Measurements from ENCODE around the gene SOX12.

SOX12 gene

DNA sequence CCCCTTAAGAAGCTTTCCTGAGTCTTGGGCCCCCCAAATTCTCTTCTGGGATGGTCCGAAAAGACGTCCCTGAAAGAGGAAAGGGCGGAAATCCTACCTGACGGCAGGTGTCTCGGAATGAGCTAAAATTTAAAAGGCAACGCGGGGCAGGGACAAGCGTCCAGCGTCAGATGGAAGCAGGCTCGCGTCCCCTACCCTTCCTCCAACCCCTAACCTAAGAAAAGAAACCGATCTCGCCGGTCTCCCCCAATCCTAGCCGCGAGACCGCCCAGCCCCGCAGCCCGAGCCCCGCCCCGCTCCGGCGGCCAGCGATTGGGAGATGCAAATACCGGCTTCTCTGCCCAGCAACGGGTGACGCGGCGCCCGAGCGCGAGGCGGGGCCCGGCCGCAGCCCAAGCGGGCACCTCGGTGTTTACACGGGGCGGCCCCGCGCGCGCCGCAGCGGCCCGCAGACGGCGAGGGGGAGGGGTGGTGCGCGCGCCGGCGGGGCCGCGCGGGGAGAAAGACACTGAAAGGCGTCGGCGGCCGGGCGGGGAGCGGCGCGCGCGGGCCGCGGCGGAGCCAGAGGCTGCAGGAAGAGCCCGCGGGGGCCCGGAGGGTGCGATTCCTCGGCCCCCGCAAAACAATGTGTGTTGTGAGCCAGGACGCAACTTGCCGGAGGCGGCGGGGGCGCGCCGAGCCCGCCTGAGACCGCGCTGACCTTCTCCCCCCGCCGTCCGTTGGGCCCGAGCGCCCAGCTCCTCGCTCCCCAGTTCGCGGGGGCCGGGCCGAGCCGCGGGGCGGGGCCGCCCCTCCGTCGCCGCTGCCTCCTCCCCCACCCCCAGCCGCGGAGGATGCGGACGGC lies at the start of gene SOX12:
SOX12 (plus strand) TSS at position 508 of the 844 bp plus-strand sequence. CDS start 373 bp downstream, outside the sequence.
- TF ChIP-seq, protein P1, sequence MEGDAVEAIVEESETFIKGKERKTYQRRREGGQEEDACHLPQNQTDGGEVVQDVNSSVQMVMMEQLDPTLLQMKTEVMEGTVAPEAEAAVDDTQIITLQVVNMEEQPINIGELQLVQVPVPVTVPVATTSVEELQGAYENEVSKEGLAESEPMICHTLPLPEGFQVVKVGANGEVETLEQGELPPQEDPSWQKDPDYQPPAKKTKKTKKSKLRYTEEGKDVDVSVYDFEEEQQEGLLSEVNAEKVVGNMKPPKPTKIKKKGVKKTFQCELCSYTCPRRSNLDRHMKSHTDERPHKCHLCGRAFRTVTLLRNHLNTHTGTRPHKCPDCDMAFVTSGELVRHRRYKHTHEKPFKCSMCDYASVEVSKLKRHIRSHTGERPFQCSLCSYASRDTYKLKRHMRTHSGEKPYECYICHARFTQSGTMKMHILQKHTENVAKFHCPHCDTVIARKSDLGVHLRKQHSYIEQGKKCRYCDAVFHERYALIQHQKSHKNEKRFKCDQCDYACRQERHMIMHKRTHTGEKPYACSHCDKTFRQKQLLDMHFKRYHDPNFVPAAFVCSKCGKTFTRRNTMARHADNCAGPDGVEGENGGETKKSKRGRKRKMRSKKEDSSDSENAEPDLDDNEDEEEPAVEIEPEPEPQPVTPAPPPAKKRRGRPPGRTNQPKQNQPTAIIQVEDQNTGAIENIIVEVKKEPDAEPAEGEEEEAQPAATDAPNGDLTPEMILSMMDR (IDR thresholded peaks at IDR 0.05; ENCODE audit: low read depth, low read length), result no peak
- no peak for DNase-seq (ENCODE audit: extremely low read depth, low read depth)

DNA sequence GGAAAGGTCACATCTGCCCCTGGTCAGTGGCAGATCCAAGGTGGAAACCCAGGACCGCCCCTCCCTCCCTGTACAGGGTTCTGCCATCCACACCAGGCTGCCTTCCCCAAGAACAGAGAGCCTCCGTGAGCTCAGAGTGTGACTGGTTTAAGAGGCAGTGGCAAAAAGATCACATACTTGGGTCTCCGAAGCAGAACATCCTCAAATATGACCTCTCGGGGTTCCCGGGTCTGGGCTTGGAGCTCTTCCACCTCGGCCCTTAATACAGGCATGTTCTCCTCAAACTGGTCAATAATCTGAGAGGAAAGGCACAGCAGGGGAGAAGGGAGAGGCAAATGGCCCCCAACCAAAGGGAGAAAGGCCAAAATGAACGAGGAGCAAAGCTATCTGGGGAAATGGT lies 49.6 kb upstream of the SOX12 start:
- no peak for DNase-seq (ENCODE audit: extremely low read depth, low read depth)
- TF ChIP-seq, protein P1 (IDR thresholded peaks at IDR 0.05; ENCODE audit: low read depth, low read length), result no peak

DNA sequence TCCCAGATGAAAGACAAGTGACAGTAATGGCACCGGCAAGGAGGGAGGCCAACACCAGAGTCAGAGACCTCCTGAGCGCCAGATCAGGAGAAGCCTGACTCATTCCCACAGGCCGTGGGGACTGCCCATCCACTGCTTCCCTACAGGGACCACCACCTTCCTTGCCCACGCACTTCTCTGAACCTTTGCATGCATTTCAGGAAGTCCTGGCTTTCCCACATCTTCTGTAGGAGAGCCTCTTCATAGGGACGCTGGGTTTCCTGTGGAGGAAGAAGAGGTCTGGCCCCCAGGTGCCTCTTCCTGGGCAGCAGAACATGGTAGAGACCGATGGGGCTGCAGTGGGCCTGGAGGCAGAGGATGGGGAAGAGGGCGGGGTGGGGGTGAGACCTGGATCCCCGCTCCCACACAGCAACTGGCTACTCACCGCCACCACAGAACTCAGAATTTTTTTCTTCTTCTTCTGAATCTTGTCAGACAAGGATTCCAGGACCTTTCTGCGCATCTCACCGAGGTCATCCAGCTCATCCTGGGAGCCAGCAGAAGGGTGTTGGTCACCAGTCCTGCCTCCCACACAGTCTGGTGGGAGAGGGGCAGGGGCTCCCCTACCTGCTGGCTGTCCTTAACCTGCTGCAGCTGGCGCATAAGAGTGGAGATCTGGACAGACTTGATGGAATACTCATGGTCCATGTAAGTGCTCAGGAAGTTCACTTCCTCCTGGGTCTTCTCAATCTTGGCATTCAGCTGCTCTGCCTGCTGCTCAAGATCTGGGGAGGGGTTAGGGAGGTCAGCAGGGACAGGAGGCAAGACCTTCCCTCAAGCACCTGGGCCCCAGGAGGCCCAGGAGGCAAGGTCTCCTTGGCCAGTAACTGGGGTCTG lies 48.5 kb upstream of the SOX12 start:
- no peak for DNase-seq (ENCODE audit: extremely low read depth, low read depth)
- TF ChIP-seq, protein P1 (IDR thresholded peaks at IDR 0.05; ENCODE audit: low read depth, low read length), result no peak

DNA sequence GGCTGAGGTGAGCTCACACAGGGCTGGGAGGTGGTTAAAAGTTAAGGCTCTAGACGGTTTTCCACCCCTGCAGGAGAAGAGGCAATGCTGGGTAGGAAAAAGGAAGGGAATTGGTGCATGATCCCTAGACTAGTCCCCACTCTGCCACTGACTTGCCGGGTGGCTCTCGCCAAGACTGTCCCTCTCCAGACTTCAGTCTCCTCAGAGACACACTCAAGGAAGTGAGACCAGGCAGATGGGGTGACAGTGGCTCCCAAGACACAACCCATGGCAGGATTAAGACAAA lies 47.9 kb upstream of the SOX12 start:
- TF ChIP-seq, protein P1 (IDR thresholded peaks at IDR 0.05; ENCODE audit: low read depth, low read length), result no peak
- no peak for DNase-seq (ENCODE audit: extremely low read depth, low read depth)

DNA sequence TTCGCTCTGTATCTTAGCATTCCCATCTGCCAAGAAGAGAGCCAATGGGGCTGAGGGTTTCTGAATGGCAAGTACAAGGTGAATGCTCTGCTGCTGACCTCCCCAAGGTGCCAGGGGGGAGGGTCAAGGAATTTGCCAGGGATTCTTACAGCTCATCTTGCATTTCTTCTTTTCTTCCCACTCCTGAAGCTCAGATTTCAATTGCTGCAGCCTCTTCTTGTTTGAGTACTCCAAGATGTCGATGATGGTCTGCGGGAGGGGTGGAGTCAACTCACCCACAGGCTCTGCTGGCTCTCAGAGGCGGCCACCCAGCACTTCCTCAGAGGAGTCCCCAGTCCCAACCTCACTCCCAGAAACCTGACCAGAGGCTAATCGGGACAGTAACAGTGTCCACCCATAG lies 47.2 kb upstream of the SOX12 start:
- TF ChIP-seq, protein P1 (IDR thresholded peaks at IDR 0.05; ENCODE audit: low read depth, low read length), result no peak
- no peak for DNase-seq (ENCODE audit: extremely low read depth, low read depth)

DNA sequence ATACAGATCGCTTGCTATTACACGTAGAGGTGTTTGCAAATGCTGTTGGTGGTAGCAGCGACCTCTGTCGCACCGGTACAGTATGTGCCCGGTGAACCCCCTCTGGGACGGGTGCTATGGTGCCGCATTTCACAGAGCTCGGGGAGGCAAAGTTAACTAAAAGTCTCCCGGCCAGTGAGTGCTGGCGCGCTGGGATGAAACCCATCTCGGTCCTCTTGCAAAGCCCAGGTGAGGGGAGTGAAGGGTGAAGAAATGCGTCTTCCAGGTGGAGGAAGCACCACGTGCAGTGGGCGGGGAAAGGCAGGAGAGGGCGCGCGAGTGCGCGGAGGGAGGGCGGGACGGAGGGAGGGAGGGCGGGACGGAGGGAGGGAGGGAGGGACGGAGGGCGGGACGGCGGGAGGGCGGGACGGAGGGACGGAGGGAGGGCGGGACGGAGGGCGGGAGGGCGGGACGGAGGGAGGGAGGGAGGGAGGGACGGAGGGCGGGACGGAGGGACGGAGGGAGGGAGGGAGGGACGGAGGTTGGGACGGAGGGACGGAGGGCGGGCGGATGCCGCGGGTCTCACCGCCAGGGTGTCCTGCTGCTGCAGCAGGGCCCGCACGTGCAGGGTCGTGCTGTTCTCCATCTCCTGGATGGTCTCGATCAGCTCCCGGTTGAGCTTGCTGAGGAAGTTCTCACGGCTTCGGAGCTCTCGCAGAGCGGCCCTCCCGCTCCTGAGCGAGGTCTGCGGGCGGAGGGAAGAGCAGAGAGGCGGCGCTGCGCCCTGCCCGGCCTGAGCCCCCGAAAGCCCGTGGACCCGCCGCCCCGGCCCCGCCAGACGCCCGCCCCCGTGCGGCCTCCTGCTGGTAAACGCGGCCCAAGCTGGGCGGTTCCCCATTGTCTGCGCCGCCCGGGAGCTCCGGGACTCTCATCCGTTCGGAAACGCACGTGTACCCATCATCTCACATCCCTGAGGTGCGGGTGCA lies 46.5 kb upstream of the SOX12 start:
- no peak for DNase-seq (ENCODE audit: extremely low read depth, low read depth)
- TF ChIP-seq, protein P1 (IDR thresholded peaks at IDR 0.05; ENCODE audit: low read depth, low read length), result peak; percentile 0
